IPS-18a (cell line): ENCODE measurements around the gene BOC.

ENCODE experiments used
- H3K27ac ChIP-seq: one replicate; pipeline ENCODE4 v1.5.1; 2013; ENCODE audit warnings: low read length
- H3K27me3 ChIP-seq: one replicate; pipeline ENCODE4 v1.6.1; 2013; ENCODE audit warnings: mild to moderate bottlenecking, low read length; ENCODE audit not compliant: control insufficient read depth, insufficient read depth
- H3K36me3 ChIP-seq: one replicate; pipeline ENCODE4 v1.6.1; 2013; ENCODE audit warnings: low read depth, low read length; ENCODE audit not compliant: control insufficient read depth
- H3K4me1 ChIP-seq: one replicate; pipeline ENCODE4 v1.6.1; 2013; ENCODE audit warnings: low read depth, low read length; ENCODE audit not compliant: control insufficient read depth
- H3K4me3 ChIP-seq: one replicate; pipeline ENCODE4 v1.5.1; 2013; ENCODE audit warnings: low read length
- H3K9ac ChIP-seq: one replicate; pipeline ENCODE4 v1.6.1; 2013; ENCODE audit warnings: mild to moderate bottlenecking, low read length, moderate library complexity
- H3K9me3 ChIP-seq: one replicate; pipeline ENCODE4 v1.6.1; 2013; ENCODE audit warnings: low read depth, low read length; ENCODE audit not compliant: control insufficient read depth

Gene BOC

DNA sequence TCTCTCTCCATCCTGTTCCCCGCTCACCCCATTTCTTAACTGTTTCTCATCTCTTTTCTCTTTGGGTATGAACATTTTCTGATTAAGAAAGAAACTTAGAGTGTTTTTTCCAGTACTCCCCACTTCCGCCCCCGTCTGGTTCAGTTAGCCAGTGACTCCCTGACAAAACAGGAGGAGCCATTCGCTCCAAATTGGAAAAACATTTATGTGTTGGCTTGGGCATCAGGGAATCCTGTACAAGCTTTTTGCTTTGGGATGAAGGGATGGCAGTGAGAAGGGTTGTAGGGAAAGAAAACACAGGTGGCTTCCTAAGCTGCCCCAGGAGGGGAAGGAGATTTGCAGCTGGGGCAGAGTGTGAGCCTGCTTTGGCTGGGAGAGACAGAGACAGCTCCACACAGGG is 47.0 kb downstream of the BOC start:
- Histone ChIP-seq H3K27ac (no peak overlapping the region), H3K27me3 (no peaks in the 10 kb centered on the region), H3K4me3 (no peak overlapping the region), H3K4me1 (peaks cover 14% of the 10 kb centered on the region), H3K9me3 (no peaks in the 10 kb centered on the region), H3K9ac (no peak overlapping the region), H3K36me3 (no peaks in the 10 kb centered on the region)

DNA sequence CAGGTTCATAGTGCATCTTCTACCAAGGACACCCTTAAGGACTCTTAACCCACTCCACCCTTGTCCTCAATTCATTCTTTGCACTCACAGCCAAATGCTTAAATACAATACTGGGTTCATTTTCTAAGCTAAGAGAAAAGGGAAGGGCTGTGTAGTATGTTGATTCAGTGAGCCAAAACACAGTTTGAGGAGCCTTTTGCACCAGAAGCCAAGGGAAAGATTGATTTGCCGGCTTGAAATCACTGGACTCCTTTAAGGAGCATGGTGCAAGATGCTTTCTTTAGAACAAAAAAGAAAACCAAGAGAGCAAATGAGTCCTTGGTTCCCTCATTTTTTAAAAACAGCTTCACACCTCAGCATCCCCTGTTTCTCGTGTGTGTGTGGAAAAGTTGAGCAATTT is 47.8 kb downstream of the BOC start:
- Histone ChIP-seq H3K36me3 (no peaks in the 10 kb centered on the region), H3K9me3 (no peaks in the 10 kb centered on the region), H3K4me3 (no peak overlapping the region), H3K27me3 (no peaks in the 10 kb centered on the region), H3K4me1 (peaks cover 17% of the 10 kb centered on the region), H3K27ac (no peak overlapping the region), H3K9ac (no peak overlapping the region)

DNA sequence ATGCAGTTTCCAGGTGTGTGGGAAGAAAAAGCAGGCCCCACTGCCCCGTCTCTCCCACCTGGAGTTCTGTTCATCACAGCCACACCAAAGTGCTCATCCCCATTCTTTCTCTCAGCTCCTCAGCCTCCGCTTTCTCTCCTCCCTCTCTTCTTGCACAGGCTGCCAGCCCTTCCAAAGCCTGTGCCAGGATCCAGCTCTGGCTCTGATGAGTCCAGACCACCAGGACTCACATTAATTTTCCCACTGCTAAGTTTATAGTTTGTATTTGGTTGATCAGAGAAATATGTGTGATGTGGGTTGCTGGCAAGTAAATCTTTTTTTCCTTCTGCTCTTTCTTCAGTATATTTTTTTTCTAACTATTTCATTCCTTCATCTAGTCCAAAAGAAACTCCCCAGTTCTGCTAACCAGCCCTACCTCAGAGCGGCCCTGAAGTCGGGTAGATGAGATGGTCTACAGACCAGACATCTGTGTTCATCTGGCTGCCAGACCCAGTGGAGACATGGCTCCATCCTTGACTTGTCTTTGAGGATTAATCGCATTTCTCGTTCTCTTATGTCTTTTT is 49.8 kb downstream of the BOC start:
- Histone ChIP-seq H3K9me3 (no peaks in the 10 kb centered on the region), H3K36me3 (no peaks in the 10 kb centered on the region), H3K4me1 (peaks cover 32% of the 10 kb centered on the region), H3K4me3 (no peak overlapping the region), H3K27ac (no peak overlapping the region), H3K9ac (no peak overlapping the region), H3K27me3 (no peaks in the 10 kb centered on the region)

DNA sequence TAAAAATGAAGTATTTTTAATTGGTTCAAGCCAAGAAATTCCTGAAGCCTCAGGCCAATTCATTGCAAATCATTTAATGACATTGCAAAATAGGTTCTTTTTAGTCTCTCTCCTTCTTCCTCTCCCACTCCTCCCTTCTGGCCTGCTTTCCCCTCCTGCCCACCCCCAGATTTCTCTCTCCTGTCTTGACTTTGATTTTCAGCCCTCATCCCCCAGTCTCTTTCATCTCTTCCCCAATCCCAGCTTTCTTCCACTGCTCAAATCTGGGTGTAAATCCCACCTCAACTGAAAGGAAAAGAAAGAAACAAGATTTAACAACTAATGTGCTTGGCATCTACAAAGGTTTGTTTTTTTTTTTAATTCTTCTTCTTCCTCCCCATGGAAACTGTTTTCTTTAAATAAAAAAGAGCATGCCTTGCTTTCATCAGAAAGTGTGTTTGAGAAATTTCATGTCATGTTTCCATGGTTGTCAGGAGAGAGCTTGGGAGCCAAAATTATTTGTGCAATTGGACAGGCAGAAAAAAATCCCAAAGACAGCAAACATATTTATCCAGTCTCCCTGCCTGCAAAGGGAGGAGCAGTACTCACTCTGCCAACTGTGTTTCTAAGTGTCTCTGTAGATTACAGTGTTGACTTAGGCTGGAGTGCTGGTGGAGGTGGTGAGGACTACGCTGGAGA is 50.4 kb downstream of the BOC start:
- H3K27me3 ChIP-seq = no peaks in the 10 kb centered on the region
- no peaks in the 10 kb centered on the region for H3K36me3 ChIP-seq
- H3K27ac ChIP-seq = no peak overlapping the region
- no peaks in the 10 kb centered on the region for H3K9me3 ChIP-seq
- H3K9ac ChIP-seq = no peak overlapping the region
- peaks cover 37% of the 10 kb centered on the region for H3K4me1 ChIP-seq
- H3K4me3 ChIP-seq = no peak overlapping the region

DNA sequence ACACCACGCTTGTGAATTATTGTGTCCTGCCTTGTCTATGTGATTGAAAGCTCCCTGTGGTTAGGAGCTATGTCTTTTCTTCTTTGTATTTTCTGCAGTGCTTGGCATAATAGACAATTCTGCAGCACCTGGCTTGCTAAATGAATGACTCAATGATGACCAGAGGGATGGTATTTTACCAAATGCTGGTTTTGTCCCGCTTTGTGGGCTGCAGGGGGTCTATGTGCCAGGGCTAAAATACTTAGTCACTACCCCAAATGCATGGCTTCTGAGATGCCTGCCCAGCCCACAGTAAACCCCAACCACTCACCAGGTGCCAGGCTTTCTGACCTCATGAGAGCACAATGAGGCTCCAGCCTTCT is 50.9 kb downstream of the BOC start:
- H3K4me1 ChIP-seq = peaks cover 39% of the 10 kb centered on the region
- H3K27me3 ChIP-seq = no peaks in the 10 kb centered on the region
- H3K4me3 ChIP-seq = no peak overlapping the region
- no peak overlapping the region for H3K9ac ChIP-seq
- no peaks in the 10 kb centered on the region for H3K9me3 ChIP-seq
- no peak overlapping the region for H3K27ac ChIP-seq
- no peaks in the 10 kb centered on the region for H3K36me3 ChIP-seq

DNA sequence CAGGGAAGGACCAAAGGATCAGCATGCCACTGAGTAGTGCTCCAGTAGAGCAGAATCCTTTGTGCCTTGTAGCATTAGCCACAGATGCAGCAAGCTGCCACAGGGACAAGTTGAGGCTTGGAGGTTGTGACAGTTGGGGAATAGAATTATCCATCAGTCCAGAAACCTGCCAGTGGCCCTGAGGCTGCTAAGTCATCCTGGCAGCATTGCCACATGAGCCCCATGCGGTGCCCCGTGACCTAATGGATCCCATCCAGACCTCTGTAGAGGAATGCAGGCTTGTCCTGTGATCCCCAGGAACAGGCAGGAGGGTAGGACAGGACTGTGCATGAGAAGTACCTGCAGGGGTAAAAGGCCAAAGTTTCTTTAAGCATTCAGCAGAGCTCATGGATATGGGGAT is 51.7 kb downstream of the BOC start:
- Histone ChIP-seq H3K4me3 (no peak overlapping the region), H3K27ac (no peak overlapping the region), H3K27me3 (no peaks in the 10 kb centered on the region), H3K9me3 (no peaks in the 10 kb centered on the region), H3K36me3 (no peaks in the 10 kb centered on the region), H3K4me1 (peaks cover 39% of the 10 kb centered on the region), H3K9ac (no peak overlapping the region)

DNA sequence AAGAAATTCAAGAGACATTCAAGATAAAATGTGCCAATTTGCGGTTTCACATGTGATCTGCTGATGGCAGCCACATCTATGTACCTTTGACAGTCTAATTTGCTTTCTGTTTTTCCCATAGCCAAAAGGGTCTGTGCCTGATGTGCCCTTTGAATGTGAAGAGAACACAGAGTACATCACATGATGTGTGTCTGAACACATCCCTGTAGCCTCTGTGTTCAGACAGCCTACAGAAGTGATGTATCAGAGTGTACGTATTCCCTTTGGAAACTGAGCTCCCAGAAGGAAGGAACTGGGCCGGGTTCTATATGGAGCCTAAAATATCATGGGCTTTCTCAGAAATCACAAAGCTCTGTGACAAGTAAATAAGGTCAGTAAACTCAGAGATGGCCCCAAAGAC is 52.4 kb downstream of the BOC start:
- Histone ChIP-seq H3K4me3 (no peak overlapping the region), H3K27ac (no peak overlapping the region), H3K36me3 (no peaks in the 10 kb centered on the region), H3K27me3 (no peaks in the 10 kb centered on the region), H3K4me1 (peaks cover 41% of the 10 kb centered on the region), H3K9me3 (no peaks in the 10 kb centered on the region), H3K9ac (no peak overlapping the region)

DNA sequence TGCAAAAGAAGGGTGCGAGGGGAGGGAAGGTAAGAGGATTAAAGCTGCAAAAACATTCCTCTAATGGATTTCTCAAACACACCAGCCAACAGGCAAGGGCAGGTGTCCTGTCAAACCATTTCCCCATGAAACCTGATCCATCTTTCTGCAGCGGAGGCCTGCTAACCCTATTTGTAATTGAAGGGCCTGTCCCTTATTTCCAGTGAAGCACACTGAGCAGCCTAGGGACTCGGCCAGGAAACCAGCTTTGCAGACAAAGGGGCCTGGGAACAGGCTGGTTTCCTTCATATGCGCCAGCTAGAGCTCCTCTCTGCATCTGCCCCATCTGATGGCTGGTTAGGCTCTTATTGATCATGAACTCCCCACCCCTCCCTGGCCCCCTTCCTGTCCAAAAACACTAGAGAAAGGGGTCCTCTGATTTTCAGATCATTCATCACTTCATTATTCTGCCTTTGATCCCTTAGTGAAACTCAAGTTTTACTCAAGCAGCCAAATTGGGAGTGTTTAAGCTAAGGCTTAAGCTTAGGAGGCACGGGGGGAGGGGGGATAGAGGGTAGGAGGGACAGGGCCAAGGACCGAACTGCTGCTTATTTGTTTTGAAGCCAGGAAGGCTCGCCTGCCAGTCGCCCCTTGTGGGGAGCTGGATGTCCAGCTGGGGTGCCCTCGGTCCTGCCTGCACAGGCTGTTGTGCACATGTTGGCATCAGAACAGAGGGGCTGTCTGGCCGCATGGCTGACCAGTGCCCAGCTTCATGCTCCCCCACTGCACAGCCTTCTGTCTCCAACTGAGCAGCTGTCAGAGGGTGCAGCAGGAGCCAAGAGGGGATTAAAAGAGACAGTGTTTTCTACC is 53.1 kb downstream of the BOC start:
- Histone ChIP-seq H3K27ac (no peak overlapping the region), H3K9me3 (no peaks in the 10 kb centered on the region), H3K4me3 (peak overlapping the region; percentile 2), H3K9ac (no peak overlapping the region), H3K27me3 (no peaks in the 10 kb centered on the region), H3K36me3 (no peaks in the 10 kb centered on the region), H3K4me1 (peaks cover 43% of the 10 kb centered on the region)

DNA sequence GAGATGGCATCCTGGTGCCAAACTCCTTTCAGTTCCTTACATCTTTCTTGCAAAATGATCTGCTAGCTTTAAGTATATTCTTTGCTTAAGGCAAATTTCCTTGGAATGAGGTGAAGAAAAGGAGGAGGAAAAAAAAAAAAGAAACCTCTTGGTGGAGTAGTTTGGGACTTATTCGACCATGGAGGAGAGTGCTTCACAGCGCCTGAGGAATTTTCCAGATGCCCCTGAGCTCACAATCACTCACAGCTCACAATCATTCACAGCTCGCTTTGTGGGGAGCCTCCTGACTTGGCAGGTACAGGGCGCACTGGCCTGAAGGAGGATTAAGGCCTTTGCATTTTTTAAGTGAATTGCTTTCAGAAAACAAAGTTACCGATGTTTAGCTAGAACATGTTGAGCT is 53.9 kb downstream of the BOC start:
- H3K36me3 ChIP-seq = no peaks in the 10 kb centered on the region
- no peaks in the 10 kb centered on the region for H3K9me3 ChIP-seq
- no peak overlapping the region for H3K9ac ChIP-seq
- peaks cover 43% of the 10 kb centered on the region for H3K4me1 ChIP-seq
- no peaks in the 10 kb centered on the region for H3K27me3 ChIP-seq
- H3K4me3 ChIP-seq = peak overlapping the region; percentile 2
- H3K27ac ChIP-seq = no peak overlapping the region

DNA sequence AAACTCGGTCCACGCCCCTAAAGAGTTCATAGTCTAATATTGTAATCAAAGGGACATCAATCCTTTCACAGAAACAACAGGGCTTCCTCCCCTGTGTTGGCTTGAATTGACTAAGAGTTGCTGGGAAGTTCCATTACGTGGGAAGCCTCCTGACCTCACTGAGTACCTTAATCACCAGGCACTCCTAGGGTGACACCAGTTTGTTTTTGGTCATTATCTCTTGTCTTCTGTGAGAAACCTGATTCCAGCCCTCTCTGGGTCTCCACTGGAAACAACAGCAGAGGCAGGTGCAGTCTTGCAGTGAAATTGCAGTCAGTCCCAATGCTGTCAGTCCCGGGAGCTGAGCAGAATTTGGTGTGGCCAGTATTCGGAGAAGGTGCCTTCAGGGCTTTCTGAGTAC is 55.4 kb downstream of the BOC start:
- Histone ChIP-seq H3K27me3 (no peaks in the 10 kb centered on the region), H3K9me3 (no peaks in the 10 kb centered on the region), H3K4me3 (no peak overlapping the region), H3K4me1 (peaks cover 43% of the 10 kb centered on the region), H3K9ac (no peak overlapping the region), H3K27ac (no peak overlapping the region), H3K36me3 (peaks cover 11% of the 10 kb centered on the region)

DNA sequence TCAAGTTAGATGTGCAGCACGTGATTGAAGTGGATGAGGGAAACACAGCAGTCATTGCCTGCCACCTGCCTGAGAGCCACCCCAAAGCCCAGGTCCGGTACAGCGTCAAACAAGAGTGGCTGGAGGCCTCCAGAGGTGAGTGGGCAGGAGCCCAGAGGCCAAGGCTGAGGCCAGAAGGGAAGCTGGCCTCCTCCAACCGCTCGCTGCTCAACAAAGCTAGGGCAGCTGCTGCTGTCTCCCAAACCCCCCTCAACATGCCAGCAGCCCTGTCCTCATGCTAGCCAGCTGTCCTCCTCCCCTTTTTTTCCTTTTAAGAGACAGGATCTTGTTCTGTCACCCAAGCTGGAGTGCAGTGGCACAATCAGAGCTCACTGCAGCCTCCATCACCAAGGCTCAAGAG is 57.0 kb downstream of the BOC start:
- Histone ChIP-seq H3K36me3 (peaks cover 17% of the 10 kb centered on the region), H3K4me3 (no peak overlapping the region), H3K4me1 (peaks cover 39% of the 10 kb centered on the region), H3K27ac (no peak overlapping the region), H3K9me3 (no peaks in the 10 kb centered on the region), H3K27me3 (no peaks in the 10 kb centered on the region), H3K9ac (no peak overlapping the region)

DNA sequence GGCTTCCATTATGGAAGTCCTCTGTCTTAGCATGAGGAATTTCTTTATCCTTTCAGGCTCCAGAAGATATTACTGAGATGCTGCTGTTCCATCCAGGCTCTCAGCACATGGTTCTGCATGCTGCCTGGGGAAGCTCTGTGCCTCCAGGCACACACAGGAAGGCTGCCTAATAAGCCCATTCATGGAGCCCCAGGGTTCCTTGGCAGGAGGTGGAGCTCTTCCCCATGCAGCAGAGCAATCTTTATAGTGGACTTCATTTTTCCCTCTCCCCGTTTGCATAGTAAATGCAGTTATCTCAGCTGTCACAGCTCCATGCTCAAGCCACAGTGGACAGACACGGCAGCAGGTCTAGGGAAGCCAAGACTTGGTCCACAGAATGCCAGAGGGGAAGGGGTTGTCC is 57.6 kb downstream of the BOC start:
- Histone ChIP-seq H3K4me3 (no peak overlapping the region), H3K4me1 (peaks cover 32% of the 10 kb centered on the region), H3K9me3 (no peaks in the 10 kb centered on the region), H3K27me3 (no peaks in the 10 kb centered on the region), H3K27ac (no peak overlapping the region), H3K36me3 (peaks cover 19% of the 10 kb centered on the region), H3K9ac (no peak overlapping the region)
